Measurements from ENCODE around the gene CASD1.
A peak's percentile ranks its signal among the peaks of the same experiment; 100 is the strongest.

The CASD1 gene

GRCh38 chr7:94509264-94509886, at the start of gene CASD1:
Gene CASD1, plus strand, starts transcription at chr7:94509809. Its CDS starts 276 bp downstream, at chr7:94510085.
- peak; percentile 42 to 58 (median 48) for DNase-seq

- DNase-seq = no peak
Observed at GRCh38 chr7:94466516-94466915, 43.1 kb upstream of the CASD1 start.

- DNase-seq = no peak
Observed at GRCh38 chr7:94471604-94472003, 38.0 kb upstream of the CASD1 start.

- DNase-seq = no peak
Observed at GRCh38 chr7:94472608-94473007, 37.0 kb upstream of the CASD1 start.

- DNase-seq = no peak
Observed at GRCh38 chr7:94476251-94476840, 33.3 kb upstream of the CASD1 start.

- no peak for DNase-seq
Observed at GRCh38 chr7:94477878-94478277, 31.7 kb upstream of the CASD1 start.

GRCh38 chr7:94478648-94479214, 30.9 kb upstream of the CASD1 start:
- DNase-seq = no peak

GRCh38 chr7:94481279-94481678, 28.3 kb upstream of the CASD1 start:
- DNase-seq = no peak

- DNase-seq = no peak
Observed at GRCh38 chr7:94482796-94483195, 26.8 kb upstream of the CASD1 start.

- DNase-seq = no peak
Observed at GRCh38 chr7:94483843-94484242, 25.8 kb upstream of the CASD1 start.

GRCh38 chr7:94486216-94486615, 23.4 kb upstream of the CASD1 start:
- DNase-seq = no peak

- no peak for DNase-seq
Observed at GRCh38 chr7:94491410-94491809, 18.2 kb upstream of the CASD1 start.

- DNase-seq = no peak
Observed at GRCh38 chr7:94492601-94493000, 17.0 kb upstream of the CASD1 start.

GRCh38 chr7:94497874-94498670, 11.5 kb upstream of the CASD1 start:
- DNase-seq = no peak

- DNase-seq = no peak
Observed at GRCh38 chr7:94498918-94499317, 10.7 kb upstream of the CASD1 start.

- DNase-seq = no peak
Observed at GRCh38 chr7:94507462-94507861, 2.1 kb upstream of the CASD1 start.

- DNase-seq = no peak
Observed at GRCh38 chr7:94507962-94508361, 1.6 kb upstream of the CASD1 start.

GRCh38 chr7:94509887-94510581, 425 bp downstream of the CASD1 start:
- peak; percentile 41 to 48 (median 44) for DNase-seq

GRCh38 chr7:94510582-94511496, 1.2 kb downstream of the CASD1 start:
- DNase-seq = no peak

GRCh38 chr7:94511718-94512117, 2.1 kb downstream of the CASD1 start:
- DNase-seq = no peak

- no peak for DNase-seq
Observed at GRCh38 chr7:94512735-94513564, 3.3 kb downstream of the CASD1 start.
